Stomach (tissue), 4 donors: ENCODE results near the gene NCKAP5.

Experiments
- POLR2A ChIP-seq, 4 donors: fragments of 450-650 bp; IDR thresholded peaks; one replicate each; pipeline ENCODE4 v1.6.1; 2016; ENCODE audit warnings: antibody characterized with exemption in 4 of 4, control low read depth in 2 of 4, mild to moderate bottlenecking in 1 of 4, moderate library complexity in 1 of 4
- POLR2AphosphoS5 ChIP-seq, 3 donors: sonication (generic); formaldehyde crosslinking; IDR thresholded peaks; one replicate each; pipeline ENCODE4 v1.6.1; 2016; ENCODE audit warnings: antibody characterized with exemption in 3 of 3

- TF ChIP-seq POLR2A (IDR thresholded peaks at IDR 0.05), result no peak
- no peak for TF ChIP-seq POLR2AphosphoS5 (IDR thresholded peaks at IDR 0.05)
Observed at GRCh38 chr2:133086176-133086575, 482.1 kb downstream of the NCKAP5 start.
